ENCODE results near the gene RGL2.

GRCh38 chr6:33288141-33288920 lies 10.4 kb downstream of the RGL2 start:
- TF ChIP-seq EZH2phosphoT487 (IDR thresholded peaks at IDR 0.05; ENCODE audit: borderline replicate concordance, low read depth, low read length) = no peak
- no peak for TF ChIP-seq CTCF (conservative IDR thresholded peaks at IDR 0.05; ENCODE audit: low read length)

Measured in OCI-LY7 (cell line).